ENCODE data around the gene PPEF2. TPM values are rescaled to one million over a fixed set of nuclear protein-coding genes. Genes with fewer than 3 reads are reported as not detected.
"Not testable (repeated sequence)": the region's sequence is repeated elsewhere in the genome, so short reads cannot be mapped to it uniquely, and the experiment has no call there.

Gene PPEF2
- total RNA-seq, 1 experiment from 2014 or later = not detected

DNA sequence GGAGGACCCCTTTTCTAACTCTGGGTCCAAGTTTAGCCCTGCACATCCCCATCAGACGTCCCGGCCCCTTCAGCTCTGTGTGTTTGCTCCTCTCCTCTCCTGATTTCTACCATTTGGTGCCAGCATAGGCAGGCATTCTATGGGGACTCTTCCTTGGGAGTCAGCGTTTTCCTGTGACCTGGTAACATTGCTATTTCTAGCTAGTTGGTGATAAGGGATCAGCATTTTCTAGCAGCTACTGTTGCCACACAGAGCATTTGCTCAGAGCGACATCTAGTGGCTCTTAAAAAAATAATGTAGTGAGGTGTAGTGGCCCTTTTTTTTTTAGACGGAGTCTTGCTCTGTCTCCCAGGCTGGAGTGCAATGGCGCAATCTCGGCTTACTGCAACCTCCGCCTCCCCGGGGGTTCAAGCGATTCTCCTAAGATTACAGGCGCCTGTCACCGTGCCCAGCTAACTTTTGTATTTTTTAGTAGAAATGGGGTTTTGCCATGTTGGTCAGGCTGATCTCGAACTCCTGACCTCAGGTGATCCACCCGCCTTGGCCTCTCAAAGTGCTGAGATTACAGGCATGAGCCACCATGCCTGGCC lies 54.0 kb downstream of the PPEF2 start:
- H3K23ac ChIP-seq (ENCODE audit: insufficient read length, low read depth, low read length); H3K4me2 ChIP-seq (ENCODE audit: insufficient read depth, insufficient read length, low read length); H3K27me3 ChIP-seq (ENCODE audit: insufficient read depth, low read length); H3K4ac ChIP-seq (ENCODE audit: low read depth, low read length); H3K9me3 ChIP-seq (ENCODE audit: control insufficient read depth, low read depth, low read length); H3K27me3 Mint-ChIP-seq (ENCODE audit: low read depth); H2AFZ ChIP-seq (ENCODE audit: low read length); H2BK12ac ChIP-seq (ENCODE audit: insufficient read length, low read depth, low read length); H3K4me1 ChIP-seq (ENCODE audit: insufficient read depth, low read length); H3K23me2 ChIP-seq (ENCODE audit: insufficient read length, low read depth, low read length, poor library complexity, severe bottlenecking); H2BK15ac ChIP-seq (ENCODE audit: low read depth, low read length); H2BK20ac ChIP-seq (ENCODE audit: low read depth, low read length, poor library complexity, severe bottlenecking); H3T11ph ChIP-seq (ENCODE audit: low read length); H3K27ac ChIP-seq (ENCODE audit: insufficient read length, low read depth, low read length); H3K14ac ChIP-seq (ENCODE audit: insufficient read depth, low read length); H4K20me1 ChIP-seq (ENCODE audit: control insufficient read depth, insufficient read depth, insufficient read length); H3K56ac ChIP-seq (ENCODE audit: insufficient read length, low read depth, low read length); H3K79me1 ChIP-seq (ENCODE audit: insufficient read depth, low read depth, low read length, poor library complexity, severe bottlenecking); H4K5ac ChIP-seq (ENCODE audit: insufficient read length, low read depth, low read length); H3K79me2 ChIP-seq (ENCODE audit: insufficient read depth, low read length); H4K8ac ChIP-seq (replicated peaks; ENCODE audit: insufficient read length, low read depth, low read length); H3K36me3 Mint-ChIP-seq (ENCODE audit: insufficient read depth in 1 of 3, low read depth in 3 of 3); H4K91ac ChIP-seq (ENCODE audit: insufficient read length, low read depth, low read length); H3K9ac ChIP-seq (ENCODE audit: extremely low read depth, insufficient read length, low read length); H3K4me3 Mint-ChIP-seq; H2BK120ac ChIP-seq (ENCODE audit: low read depth, low read length, poor library complexity, severe bottlenecking); H2AK5ac ChIP-seq (ENCODE audit: insufficient read length, low read length); H3K9me3 Mint-ChIP-seq; H2BK5ac ChIP-seq (ENCODE audit: insufficient read length, low read length); H3K18ac ChIP-seq (ENCODE audit: insufficient read length, low read depth, low read length): not testable (repeated sequence)
- Mint-ChIP-seq H3K4me1 (peaks cover 22 to 23% of the 10 kb centered on the region in 2 experiments), H3K27ac (peak overlapping the region in 2 of 3 experiments; percentile 43 to 90; a peak in 3 of 7 replicates)
- DNase-seq = peak; percentile 64
- TF ChIP-seq, protein P1, sequence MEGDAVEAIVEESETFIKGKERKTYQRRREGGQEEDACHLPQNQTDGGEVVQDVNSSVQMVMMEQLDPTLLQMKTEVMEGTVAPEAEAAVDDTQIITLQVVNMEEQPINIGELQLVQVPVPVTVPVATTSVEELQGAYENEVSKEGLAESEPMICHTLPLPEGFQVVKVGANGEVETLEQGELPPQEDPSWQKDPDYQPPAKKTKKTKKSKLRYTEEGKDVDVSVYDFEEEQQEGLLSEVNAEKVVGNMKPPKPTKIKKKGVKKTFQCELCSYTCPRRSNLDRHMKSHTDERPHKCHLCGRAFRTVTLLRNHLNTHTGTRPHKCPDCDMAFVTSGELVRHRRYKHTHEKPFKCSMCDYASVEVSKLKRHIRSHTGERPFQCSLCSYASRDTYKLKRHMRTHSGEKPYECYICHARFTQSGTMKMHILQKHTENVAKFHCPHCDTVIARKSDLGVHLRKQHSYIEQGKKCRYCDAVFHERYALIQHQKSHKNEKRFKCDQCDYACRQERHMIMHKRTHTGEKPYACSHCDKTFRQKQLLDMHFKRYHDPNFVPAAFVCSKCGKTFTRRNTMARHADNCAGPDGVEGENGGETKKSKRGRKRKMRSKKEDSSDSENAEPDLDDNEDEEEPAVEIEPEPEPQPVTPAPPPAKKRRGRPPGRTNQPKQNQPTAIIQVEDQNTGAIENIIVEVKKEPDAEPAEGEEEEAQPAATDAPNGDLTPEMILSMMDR (conservative IDR thresholded peaks at IDR 0.05) = peak; percentile 78
- no CpG with 5 or more reads among the region's 14 CpGs for WGBS (ENCODE audit: extremely low coverage, insufficient read length, low lambda C conversion rate)

All from H9 (cell line).